Stimulated activated CD8-positive, alpha-beta memory T cell treated with anti-CD3 and anti-CD28 coated beads, Interleukin-12 subunit alpha, Interleukin-12 subunit beta, amount 100 ng/mL, for 24 hours (primary cell): ENCODE measurements around the gene RPL36.
"Not testable (repeated sequence)": the region's sequence is repeated elsewhere in the genome, so short reads cannot be mapped to it uniquely, and the experiment has no call there.

Experiments
- DNase-seq: peaks from one replicate; pipeline ENCODE4 v3.0.0-alpha.2; 2020; ENCODE audit errors: extremely low read depth

The RPL36 gene

GRCh38 chr19:5674714-5675113, 15.4 kb upstream of the RPL36 start:
- DNase-seq = no peak

GRCh38 chr19:5676105-5676771, 13.9 kb upstream of the RPL36 start:
- DNase-seq = no peak

- DNase-seq = no peak
Observed at GRCh38 chr19:5676772-5677105, 13.4 kb upstream of the RPL36 start.

- DNase-seq = no peak
Observed at GRCh38 chr19:5677136-5677535, 13.0 kb upstream of the RPL36 start.

GRCh38 chr19:5677580-5677979, 12.5 kb upstream of the RPL36 start:
- DNase-seq = no peak

- DNase-seq = no peak
Observed at GRCh38 chr19:5678071-5678718, 11.9 kb upstream of the RPL36 start.

- no peak for DNase-seq
Observed at GRCh38 chr19:5679289-5680083, 10.6 kb upstream of the RPL36 start.

GRCh38 chr19:5680084-5680436, 10.0 kb upstream of the RPL36 start:
- no peak for DNase-seq

- DNase-seq = peak; percentile 92
Observed at GRCh38 chr19:5680437-5681368, 9.4 kb upstream of the RPL36 start, which contains the start of the genes HSD11B1L and MICOS13. HSD11B1L (plus strand) TSS chr19:5681027; CDS start chr19:5684833, 3,806 bp downstream. MICOS13 (minus strand) TSS chr19:5680516; CDS start chr19:5680486, 30 bp downstream.

GRCh38 chr19:5681391-5682106, 8.5 kb upstream of the RPL36 start:
- no peak for DNase-seq

GRCh38 chr19:5682107-5682482, 8.0 kb upstream of the RPL36 start:
- DNase-seq = no peak

GRCh38 chr19:5683177-5683886, 6.8 kb upstream of the RPL36 start:
- no peak for DNase-seq

GRCh38 chr19:5684694-5685430, 5.2 kb upstream of the RPL36 start:
- no peak for DNase-seq

- DNase-seq = no peak
Observed at GRCh38 chr19:5686326-5686646, 3.8 kb upstream of the RPL36 start.

- peak; percentile 99 for DNase-seq
Observed at GRCh38 chr19:5686647-5687359, 3.3 kb upstream of the RPL36 start.

- DNase-seq = no peak
Observed at GRCh38 chr19:5687360-5688198, 2.5 kb upstream of the RPL36 start.

- not testable (repeated sequence) for DNase-seq
Observed at GRCh38 chr19:5688262-5688881, 1.7 kb upstream of the RPL36 start.
